Activated CD8-positive, alpha-beta T cell treated with anti-CD3 and anti-CD28 coated beads for 36 hours (primary cell): Measurements from ENCODE around the gene TRABD2B. TPM values are rescaled to one million over a fixed set of nuclear protein-coding genes. Genes with fewer than 3 reads are reported as not detected.

Experiments used
- ATAC-seq: fragments of 200-7000 bp; cut with Tn5 transposase; one replicate; pipeline ENCODE4 v1.10.0; 2021; ENCODE audit warnings: mild to moderate bottlenecking, moderate library complexity
- CTCF ChIA-PET: fragments of 350-600 bp; sonication (Branson Sonifier 250); formaldehyde crosslinking; loops from one replicate; lab custom pipeline; 2021; ENCODE audit warnings: antibody characterized with exemption; lab: Charles Lee
- POLR2A ChIA-PET: fragments of 350-600 bp; sonication (Branson Sonifier 250); formaldehyde crosslinking; loops from one replicate; lab custom pipeline; 2021; ENCODE audit warnings: antibody characterized with exemption; lab: Charles Lee
- DNase-seq: peaks from one replicate; pipeline ENCODE4 v3.0.0-alpha.2; 2020
- H3K27ac Mint-ChIP-seq: one replicate; pipeline ENCODE4 v1.8.0; 2021; ENCODE audit warnings: mild to moderate bottlenecking, mixed read lengths
- H3K27me3 Mint-ChIP-seq: one replicate; pipeline ENCODE4 v1.8.0; 2021; ENCODE audit warnings: mixed read lengths
- H3K36me3 Mint-ChIP-seq: one replicate; pipeline ENCODE4 v1.8.0; 2021; ENCODE audit warnings: low read depth, mixed read lengths
- H3K4me1 Mint-ChIP-seq: one replicate; pipeline ENCODE4 v1.8.0; 2021; ENCODE audit warnings: low read depth, mixed read lengths
- H3K4me3 Mint-ChIP-seq: one replicate; pipeline ENCODE4 v1.8.0; 2021; ENCODE audit warnings: mild to moderate bottlenecking, moderate library complexity, mixed read lengths
- H3K9me3 Mint-ChIP-seq: one replicate; pipeline ENCODE4 v1.8.0; 2021; ENCODE audit warnings: mixed read lengths
- intact Hi-C: fragments of 100-400 bp; cut with micrococcal nuclease; formaldehyde crosslinking; loops from one replicate; pipeline ENCODE4 v1.10.0; 2022
- total RNA-seq, 2 experiments: library from RNA; stranded (reverse); gene quantifications; one replicate each; pipeline ENCODE4 v1.2.3, GENCODE V29; 2021
- TF ChIP-seq, protein P1 (sequence below): fragments of 200-600 bp; IDR thresholded peaks from one replicate; pipeline ENCODE4 v1.8.0; 2022; ENCODE audit warnings: antibody characterized with exemption, mild to moderate bottlenecking

The TRABD2B gene
- total RNA-seq, 2 experiments from 2014 or later, result not detected

DNA sequence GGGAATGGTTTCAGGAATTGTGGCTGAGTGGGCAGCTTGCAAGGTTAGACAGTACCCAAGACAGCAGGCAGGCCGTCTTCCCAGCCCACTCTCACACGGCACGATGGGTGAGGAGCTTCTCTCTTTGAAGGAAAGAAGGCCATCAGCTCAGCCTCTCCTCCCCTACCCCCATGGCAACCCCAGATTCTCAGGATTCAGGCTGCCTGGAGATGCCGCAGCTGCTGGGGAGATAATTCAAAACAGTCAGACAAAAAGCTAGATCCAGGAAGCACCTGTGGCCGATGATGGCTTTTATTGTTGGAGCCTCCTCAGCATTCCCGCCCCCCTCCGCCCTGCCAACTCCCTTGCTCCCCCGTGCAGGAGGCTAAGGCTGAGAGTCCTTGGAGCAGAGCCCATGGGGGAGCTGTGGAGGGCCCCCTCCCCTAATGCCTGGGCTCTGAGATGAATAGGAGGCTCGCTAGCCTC is 220.5 kb downstream of the TRABD2B start:
- POLR2A ChIA-PET, result interaction anchor here (0.9 kb wide), 1 partner anchor 16 kb away, joined by 5 read pairs; no protein-coding TSS in a partner anchor
- CTCF ChIA-PET, result interaction anchor here (1.4 kb wide), 1 partner anchor 21 kb away, joined by 6 read pairs; no protein-coding TSS in a partner anchor
- intact Hi-C loops, result no loop called here

GRCh38 chr1:47774986-47775834 is 222.0 kb downstream of the TRABD2B start:
- ChIA-PET POLR2A (interaction anchor here (0.6 kb wide), 1 partner anchor 10 kb away, joined by 3 read pairs; no protein-coding TSS in a partner anchor), CTCF (interaction anchor here (1.4 kb wide), 1 partner anchor 20 kb away, joined by 6 read pairs; no protein-coding TSS in a partner anchor)
- Mint-ChIP-seq H3K27ac (no peak overlapping the region), H3K36me3 (no peaks in the 10 kb centered on the region), H3K9me3 (no peaks in the 10 kb centered on the region), H3K27me3 (peaks cover 2% of the 10 kb centered on the region), H3K4me1 (no peaks in the 10 kb centered on the region), H3K4me3 (no peak overlapping the region)
- DNase-seq (no peak), ATAC-seq (no peak)
- intact Hi-C loops, result no loop called here
- TF ChIP-seq, protein P1, sequence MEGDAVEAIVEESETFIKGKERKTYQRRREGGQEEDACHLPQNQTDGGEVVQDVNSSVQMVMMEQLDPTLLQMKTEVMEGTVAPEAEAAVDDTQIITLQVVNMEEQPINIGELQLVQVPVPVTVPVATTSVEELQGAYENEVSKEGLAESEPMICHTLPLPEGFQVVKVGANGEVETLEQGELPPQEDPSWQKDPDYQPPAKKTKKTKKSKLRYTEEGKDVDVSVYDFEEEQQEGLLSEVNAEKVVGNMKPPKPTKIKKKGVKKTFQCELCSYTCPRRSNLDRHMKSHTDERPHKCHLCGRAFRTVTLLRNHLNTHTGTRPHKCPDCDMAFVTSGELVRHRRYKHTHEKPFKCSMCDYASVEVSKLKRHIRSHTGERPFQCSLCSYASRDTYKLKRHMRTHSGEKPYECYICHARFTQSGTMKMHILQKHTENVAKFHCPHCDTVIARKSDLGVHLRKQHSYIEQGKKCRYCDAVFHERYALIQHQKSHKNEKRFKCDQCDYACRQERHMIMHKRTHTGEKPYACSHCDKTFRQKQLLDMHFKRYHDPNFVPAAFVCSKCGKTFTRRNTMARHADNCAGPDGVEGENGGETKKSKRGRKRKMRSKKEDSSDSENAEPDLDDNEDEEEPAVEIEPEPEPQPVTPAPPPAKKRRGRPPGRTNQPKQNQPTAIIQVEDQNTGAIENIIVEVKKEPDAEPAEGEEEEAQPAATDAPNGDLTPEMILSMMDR, result no peak

More for the DNA sequence above, 220.5 kb downstream of the TRABD2B start:
- Mint-ChIP-seq H3K4me3 (no peak overlapping the region), H3K27ac (no peak overlapping the region), H3K27me3 (peaks cover 2% of the 10 kb centered on the region), H3K4me1 (no peaks in the 10 kb centered on the region), H3K9me3 (no peaks in the 10 kb centered on the region), H3K36me3 (no peaks in the 10 kb centered on the region)
- DNase-seq (no peak), ATAC-seq (no peak)
- TF ChIP-seq, protein P1, result no peak

DNA sequence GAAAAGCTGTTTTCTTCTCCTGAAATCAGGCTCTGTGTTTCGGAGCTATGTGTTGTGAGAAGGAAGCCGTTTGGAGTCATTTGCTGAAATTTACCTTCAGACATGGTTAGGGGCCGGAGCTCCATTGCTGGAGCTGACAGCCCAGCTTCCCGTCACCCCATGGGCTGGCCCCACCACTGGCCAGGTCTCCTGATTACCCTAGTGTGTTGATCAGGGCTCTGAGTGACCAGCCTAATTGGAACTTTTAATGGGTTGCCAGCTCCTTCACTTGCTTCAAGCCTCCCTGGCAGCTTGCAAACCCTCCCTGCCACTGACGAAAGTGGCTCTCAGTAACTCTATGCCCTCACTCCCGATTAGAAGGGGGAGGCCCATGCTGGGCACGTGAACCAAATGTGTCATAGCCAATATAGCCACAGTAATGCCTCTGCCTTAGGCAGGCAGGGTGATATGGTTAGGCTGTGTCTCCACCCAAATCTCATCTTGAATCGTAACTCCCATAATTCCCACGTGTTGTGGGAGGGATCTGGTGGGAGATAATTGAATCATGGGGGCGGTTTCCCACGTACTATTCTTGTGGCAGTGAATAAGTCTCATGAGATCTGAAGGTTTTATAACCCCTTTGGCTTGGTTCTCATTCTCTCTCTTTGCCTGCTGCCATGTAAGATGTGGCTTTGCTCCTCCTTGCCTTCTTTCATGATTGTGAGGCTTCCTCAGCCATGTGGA is 224.1 kb downstream of the TRABD2B start:
- intact Hi-C loops, result no loop called here
- Mint-ChIP-seq H3K36me3 (no peaks in the 10 kb centered on the region), H3K27ac (no peak overlapping the region), H3K27me3 (peaks cover 2% of the 10 kb centered on the region), H3K9me3 (no peaks in the 10 kb centered on the region), H3K4me3 (no peak overlapping the region), H3K4me1 (no peaks in the 10 kb centered on the region)
- ATAC-seq (no peak), DNase-seq (no peak)
- ChIA-PET POLR2A (no interaction called here), CTCF (no interaction called here)
- TF ChIP-seq, protein P1, result no peak

DNA sequence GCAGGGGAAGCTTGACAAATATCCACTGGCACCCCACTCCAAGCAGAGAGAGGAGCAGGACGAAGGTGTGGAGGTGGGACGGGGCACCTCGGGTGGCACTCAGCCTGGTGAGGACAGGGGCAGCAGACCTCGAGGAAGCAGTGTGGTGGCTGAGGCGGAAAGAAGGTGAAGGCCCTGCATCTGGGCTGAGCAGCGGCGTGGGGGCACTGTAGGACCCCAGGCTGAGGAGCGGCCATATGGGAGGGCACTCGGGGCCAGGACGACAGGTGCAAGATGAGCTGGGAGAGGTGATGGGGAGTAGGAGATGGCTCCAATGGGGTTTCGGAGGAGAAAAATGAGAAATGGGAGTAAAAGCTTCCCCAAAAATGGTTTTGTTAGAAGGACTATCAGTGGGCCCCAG is 224.9 kb downstream of the TRABD2B start:
- no peak overlapping the region for H3K4me3 Mint-ChIP-seq
- H3K9me3 Mint-ChIP-seq, result no peaks in the 10 kb centered on the region
- no peak overlapping the region for H3K27ac Mint-ChIP-seq
- no peaks in the 10 kb centered on the region for H3K4me1 Mint-ChIP-seq
- no peak for ATAC-seq
- intact Hi-C loops, result no loop called here
- ChIA-PET CTCF (no interaction called here), POLR2A (no interaction called here)
- TF ChIP-seq, protein P1, result no peak
- H3K27me3 Mint-ChIP-seq, result peaks cover 2% of the 10 kb centered on the region
- DNase-seq, result no peak
- H3K36me3 Mint-ChIP-seq, result no peaks in the 10 kb centered on the region
